Left colon (tissue), 2 donors: ENCODE measurements around the gene ASGR2. TPM values are rescaled to one million over a fixed set of nuclear protein-coding genes. Genes with fewer than 3 reads are reported as not detected.
A peak's percentile ranks its signal among the peaks of the same experiment; 100 is the strongest.
"Not testable (repeated sequence)": the region's sequence is repeated elsewhere in the genome, so short reads cannot be mapped to it uniquely, and the experiment has no call there.

Experiments
- ATAC-seq: fragments of 200-7000 bp; cut with Tn5 transposase; one replicate; pipeline ENCODE4 v1.9.1; 2020; ENCODE audit warnings: mild to moderate bottlenecking, moderate library complexity
- DNase-seq, 2 donors: peaks; one replicate each; pipeline ENCODE4 v3.0.0-alpha.2; 2020
- intact Hi-C, 2 donors: fragments of 100-400 bp; cut with DNase I in 1 of 2; cut with micrococcal nuclease in 1 of 2; formaldehyde crosslinking; loops; one replicate each; pipeline versions ENCODE4 v1.11.2 to v1.14.0; 2022; cut with DNase I, micrococcal nuclease
- total RNA-seq, 2 donors: library from RNA; stranded (reverse); fragmentation: NEBNext Ultra II Directional; extraction: Animal tissue kit (Norgen Biotek cat#: 25700); gene quantifications; one replicate each; pipeline ENCODE4 v1.2.1, GENCODE V29; 2021
- donor health status: DM: no; HTN: no; CAD: no.
- donor health status: DM: yes; HTN: yes; CAD: no.

The ASGR2 gene
- total RNA-seq, 2 donors from 2014 or later: 0.25 TPM; not detected in 1

DNA sequence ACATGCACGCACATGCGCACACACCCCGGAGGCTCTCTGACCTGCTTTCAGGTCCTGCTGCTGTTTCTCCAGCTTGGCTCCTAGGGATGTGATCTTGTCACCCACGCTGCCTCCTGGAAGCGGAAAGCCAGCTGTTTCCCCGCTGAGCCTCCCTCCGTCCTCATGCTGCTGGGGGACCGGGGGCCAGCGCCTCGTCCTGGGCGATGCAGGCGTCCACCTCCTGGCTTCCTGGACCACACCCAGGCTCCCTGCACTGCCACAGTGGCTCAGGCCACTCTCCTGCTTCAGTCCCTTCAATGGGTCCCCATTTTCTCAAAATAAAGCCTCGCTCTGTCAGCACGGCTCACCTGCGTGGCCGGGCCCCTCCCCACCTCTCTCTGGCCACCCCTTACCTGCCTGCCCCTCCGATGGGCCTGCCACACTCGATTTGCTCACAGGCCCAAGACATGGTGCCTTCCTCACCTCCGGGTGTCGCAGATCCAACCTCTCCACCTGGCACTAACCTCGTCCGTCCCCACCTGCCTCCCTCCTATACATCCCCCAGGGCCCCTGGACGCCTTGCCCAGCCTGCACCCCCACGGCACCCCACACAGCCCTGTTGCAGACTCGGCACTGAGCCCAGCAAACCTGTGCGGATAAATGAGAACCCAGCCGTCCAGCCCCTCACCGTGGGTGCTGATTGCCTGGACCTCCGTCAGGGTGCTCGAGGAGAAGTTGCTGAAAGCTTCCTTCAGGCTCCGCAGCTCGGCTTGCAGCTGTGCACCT is 6.6 kb downstream of the ASGR2 start:
- ATAC-seq (no peak), DNase-seq (no peak)
- intact Hi-C loops: no loop called here

DNA sequence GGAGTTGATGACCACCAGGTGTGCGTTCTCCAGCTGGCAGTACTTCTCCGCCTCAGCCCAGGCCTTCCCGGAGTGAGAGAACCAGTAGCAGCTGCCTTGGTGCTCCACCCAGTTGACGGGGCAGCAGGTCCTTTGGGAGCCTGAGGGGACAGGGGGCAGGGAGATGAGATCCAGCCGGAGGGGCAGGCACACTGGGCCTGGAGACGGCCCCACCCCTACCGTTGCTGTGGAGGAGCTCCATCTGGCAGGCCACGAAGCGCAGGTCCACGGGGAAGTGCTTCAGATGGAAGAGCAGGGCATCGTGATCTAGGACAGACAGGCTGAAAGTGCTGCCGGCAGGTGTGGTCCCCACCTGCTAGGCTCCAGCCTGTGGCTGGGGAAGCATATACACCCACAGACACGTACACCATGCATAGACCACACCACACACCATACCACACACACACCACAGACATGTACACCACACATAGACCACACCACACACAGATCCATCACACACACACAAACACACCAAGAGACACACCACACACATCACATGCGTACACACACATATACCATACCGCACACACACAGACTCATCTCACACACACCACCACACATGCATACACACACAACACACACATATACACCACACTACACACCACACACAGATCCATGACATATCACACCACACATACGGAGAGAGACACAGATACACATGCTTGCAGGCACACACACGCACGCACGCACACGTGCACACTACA is 7.4 kb downstream of the ASGR2 start:
- intact Hi-C loops: no loop called here
- DNase-seq: no peak
- peak; percentile 46 for ATAC-seq

GRCh38 chr17:7102421-7102820 is 12.2 kb downstream of the ASGR2 start:
- ATAC-seq (no peak), DNase-seq (no peak)
- intact Hi-C loops: no loop called here

DNA sequence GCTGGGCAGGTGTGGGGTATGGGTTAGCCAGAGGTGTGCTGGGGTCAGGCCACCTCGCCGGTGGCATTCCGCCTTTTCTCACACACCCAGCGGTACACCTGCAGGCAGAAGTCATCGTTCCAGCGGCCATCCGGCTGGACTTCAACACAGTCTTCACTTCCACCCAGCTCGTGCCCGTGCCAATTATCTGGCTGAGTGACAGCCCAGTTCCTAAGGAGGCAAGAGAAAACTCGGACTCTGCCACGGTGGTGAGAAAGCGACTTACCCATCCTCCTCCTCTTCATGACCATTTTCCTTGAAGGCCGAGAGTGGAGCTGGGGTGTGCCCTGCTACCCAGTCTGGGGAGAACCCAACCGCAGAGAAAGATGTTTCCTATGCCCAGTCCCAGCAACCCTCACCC is 13.1 kb downstream of the ASGR2 start:
- DNase-seq: no peak
- ATAC-seq: no peak
- intact Hi-C loops: no loop called here

GRCh38 chr17:7100641-7101379 is 13.8 kb downstream of the ASGR2 start:
- ATAC-seq, intact Hi-C loops: not testable (repeated sequence)

DNA sequence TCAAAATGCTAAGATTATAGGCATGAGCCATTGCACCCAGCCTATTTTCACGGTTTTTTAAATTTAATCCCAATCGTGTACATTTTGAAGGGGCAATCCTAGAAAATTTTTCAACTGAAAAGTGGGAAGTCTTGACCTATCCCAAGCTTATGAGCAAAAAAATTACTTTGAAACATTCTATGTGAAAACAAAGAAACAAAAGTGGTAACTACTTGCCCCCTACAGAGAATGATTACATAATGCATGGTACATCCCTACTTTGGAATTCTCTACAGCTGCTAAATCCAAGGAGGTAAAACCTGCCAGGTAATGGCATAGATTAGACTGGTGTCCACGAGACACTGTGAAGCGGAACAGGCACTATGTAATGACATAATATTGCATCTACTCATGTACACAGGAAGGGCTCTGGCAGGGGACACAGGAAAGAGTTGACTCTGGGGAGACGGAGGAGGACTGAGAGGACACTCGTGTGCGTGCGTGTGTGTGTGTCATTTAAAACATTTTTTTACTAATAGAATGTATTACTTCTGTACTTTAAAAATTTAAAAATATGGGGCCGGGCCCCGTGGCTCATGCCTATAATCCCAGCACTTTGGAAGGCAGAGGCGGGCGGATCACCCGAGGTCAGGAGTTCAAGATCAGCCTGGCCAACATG is 15.7 kb downstream of the ASGR2 start:
- ATAC-seq: no peak
- DNase-seq: no peak
- intact Hi-C loops: no loop called here

More at GRCh38 chr17:7100641-7101379, 13.8 kb downstream of the ASGR2 start:
- DNase-seq: not testable (repeated sequence)

DNA sequence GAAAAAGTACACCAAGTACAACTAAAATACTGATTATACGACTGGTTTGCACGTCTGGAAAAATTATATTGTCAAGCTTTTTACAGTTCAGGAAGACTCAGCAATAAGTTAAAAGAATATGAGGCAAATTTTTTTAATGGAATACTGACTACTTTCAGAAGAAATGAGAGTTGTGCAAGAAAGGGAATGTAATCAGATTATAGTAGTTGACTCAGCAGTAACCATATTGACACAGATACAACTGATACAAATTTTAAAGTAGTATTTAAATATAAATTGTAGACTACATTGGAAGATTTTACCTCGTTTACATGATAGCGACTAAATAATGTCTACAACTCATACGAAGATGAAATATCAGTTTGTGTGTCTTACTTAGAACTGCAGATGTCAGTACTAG is 16.7 kb downstream of the ASGR2 start:
- ATAC-seq: no peak

GRCh38 chr17:7095625-7096024 is 19.0 kb downstream of the ASGR2 start:
- intact Hi-C loops: no loop called here
- ATAC-seq (no peak), DNase-seq (no peak)

More for the DNA sequence above, 16.7 kb downstream of the ASGR2 start:
- DNase-seq: no peak
- intact Hi-C loops: no loop called here

DNA sequence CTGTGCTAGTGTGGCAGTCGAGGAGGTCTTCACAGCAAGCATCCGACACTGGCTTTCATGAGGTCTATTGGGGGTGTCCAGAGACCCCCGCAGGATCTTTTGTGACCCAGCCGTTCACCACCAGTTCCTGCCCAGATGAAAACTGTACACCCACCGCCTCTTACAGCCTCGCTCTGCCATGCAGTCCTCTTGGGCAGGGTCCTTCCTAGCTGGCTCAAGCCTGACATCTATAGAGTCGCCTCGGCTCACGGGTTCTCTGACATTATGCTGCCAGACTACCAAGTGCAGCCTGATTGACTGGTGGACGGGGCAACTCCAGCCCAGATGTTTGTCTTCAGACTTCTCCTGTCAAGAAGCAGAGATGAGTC is 20.0 kb downstream of the ASGR2 start:
- ATAC-seq (no peak), DNase-seq (no peak)
- intact Hi-C loops: no loop called here

- ATAC-seq, DNase-seq, intact Hi-C loops: not testable (repeated sequence)
Measured at GRCh38 chr17:7091311-7092005, 23.2 kb downstream of the ASGR2 start.

- intact Hi-C loops, DNase-seq, ATAC-seq: not testable (repeated sequence)
Measured at GRCh38 chr17:7089570-7089969, 25.1 kb downstream of the ASGR2 start.

GRCh38 chr17:7088442-7088841 is 26.2 kb downstream of the ASGR2 start:
- intact Hi-C loops, ATAC-seq, DNase-seq: not testable (repeated sequence)

DNA sequence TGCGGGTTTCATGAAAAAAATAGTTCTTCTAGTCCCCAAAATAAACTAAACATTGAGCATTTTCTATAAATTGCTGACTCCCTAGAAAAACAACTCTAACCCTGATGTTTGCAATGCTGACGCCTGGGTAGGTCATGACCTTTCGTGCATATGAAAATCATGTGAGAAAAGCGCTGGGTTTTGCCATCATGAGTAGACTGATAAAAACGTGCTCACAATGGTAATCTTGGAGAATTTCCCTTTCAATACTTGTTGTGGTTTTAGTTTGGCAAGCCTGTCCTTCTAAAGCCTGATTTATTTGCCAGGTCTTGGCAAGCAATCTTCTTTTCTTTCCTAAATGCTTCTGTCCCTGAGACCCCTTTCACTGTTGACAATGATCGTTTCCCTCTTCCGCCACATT is 30.5 kb downstream of the ASGR2 start:
- DNase-seq (no peak), ATAC-seq (no peak)
- intact Hi-C loops: no loop called here

GRCh38 chr17:7083592-7083991 is 31.0 kb downstream of the ASGR2 start:
- intact Hi-C loops: no loop called here
- ATAC-seq: no peak
- DNase-seq: no peak

DNA sequence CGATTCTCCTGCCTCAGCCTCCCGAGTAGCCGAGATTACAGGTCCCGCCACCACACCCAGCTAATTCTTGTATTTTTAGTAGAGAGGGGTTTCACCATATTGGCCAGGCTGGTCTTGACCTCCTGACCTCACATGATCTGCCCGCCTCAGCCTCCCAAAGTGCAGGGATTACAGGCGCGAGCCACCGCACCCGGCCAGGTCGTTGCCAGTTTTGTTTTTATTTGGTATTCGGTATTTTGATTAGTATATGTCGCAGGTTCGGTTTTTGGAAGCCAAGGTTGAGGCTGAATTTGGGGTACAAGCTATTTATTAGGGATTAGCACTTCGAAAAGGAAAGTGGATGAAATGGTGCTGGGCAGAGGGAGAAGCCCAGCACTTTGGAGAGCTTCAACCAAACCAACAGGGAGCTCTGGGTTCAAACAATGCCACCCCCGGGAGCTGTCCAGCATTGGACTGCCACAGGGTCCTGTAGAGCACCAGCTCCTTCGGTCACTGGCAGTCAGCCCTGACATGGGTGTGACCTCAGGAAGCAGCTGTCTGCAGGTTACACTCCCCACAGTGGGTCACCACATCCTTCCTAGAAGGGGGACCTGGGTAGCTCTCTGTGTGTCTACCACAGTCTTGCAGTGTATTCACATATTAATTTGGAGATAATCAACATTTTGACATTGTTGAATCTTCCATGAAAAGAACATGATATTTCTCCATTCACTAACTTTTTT is 33.1 kb downstream of the ASGR2 start:
- ATAC-seq (no peak), DNase-seq (no peak)
- intact Hi-C loops: no loop called here

DNA sequence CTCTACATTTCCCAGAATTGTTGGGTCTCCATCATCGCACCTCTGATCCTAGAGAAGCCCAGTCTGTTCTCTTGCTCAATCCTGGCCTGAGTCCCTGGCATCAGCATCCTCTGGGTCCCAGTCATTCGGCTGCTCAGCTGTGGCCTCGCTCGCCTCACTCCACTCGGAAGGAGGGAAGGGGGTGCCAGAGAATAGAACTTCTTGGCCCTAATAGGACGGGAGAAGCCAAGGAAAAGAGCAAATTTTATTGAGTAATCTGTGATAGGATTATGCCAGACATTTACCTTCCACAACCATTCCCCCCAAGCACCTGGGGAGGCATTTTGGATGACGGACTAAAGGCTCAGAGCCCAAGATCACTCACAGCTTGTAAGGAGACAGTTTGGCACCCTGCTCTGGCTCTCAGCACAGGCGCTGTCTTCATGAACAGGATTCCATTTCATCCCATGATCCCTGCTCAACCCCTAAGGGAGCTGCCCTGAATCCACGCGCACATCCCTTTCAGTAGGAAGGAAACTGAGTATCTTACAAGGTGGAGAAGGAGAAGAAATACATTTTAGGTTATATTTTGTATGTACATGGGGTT is 34.1 kb downstream of the ASGR2 start:
- ATAC-seq (no peak), DNase-seq (no peak)
- intact Hi-C loops: no loop called here

DNA sequence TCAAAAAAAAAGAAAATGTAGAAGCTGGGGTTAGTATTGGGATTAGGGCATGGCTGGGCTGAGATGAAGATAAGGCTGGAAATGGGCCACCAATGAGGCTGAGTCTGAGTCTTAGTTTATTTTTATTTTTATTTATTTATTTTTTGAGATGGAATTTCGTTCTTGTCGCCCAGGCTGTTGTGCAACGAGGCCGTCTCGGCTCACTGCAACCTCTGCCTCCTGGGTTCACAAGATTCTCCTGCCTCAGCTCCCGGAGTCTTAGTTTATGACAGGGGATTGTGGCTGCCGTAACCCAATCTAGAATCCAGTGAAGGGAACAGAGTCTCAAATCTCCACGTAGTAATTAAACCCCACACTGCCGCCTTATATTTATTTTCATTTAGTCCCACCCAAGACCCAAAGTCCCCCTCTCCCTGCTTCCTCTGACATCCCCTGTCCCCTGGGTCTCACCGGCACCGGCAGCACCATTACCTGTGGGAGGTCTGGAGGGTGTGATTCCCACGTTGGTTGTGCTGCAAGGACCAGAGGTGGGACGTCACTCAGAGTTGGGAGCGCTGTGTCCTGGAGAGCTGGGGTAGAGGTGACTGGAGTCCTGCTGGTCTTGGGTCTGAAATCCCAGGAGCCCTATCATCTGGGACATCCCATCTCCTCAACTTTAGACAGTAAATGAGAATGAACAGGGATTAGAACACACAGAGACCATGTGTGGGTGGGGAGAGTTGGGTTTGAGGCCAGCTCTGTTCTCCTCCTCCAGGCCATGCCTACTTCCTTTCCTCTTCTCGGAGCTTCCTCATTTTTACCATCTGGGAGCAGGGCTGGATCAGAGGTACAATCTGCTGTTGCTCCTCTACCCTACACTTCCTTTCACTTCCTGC is 34.8 kb downstream of the ASGR2 start, which contains the start of gene CLEC10A:
Gene CLEC10A (minus strand): TSS at position 671 of the 875 bp plus-strand sequence. CDS start 1,439 bp downstream, outside the sequence.
- intact Hi-C loops: no loop called here
- no peak for DNase-seq
- no peak for ATAC-seq
